ENCODE data around the gene METTL9.
"Not testable (repeated sequence)": the region's sequence is repeated elsewhere in the genome, so short reads cannot be mapped to it uniquely, and the experiment has no call there.

METTL9 gene

GRCh38 chr16:21667575-21667974 is 68.2 kb downstream of the METTL9 start:
- no peak overlapping the region for H3K9ac ChIP-seq (ENCODE audit: low read length)
- H3K9me3 ChIP-seq (ENCODE audit: control insufficient read depth, low read length): no peaks in the 10 kb centered on the region
- H3K4me3 ChIP-seq (ENCODE audit: low read length): no peak overlapping the region
- DNase-seq (ENCODE audit: low read depth): no peak
- H3K4me1 ChIP-seq (ENCODE audit: control insufficient read depth, insufficient read depth, low read length): no peaks in the 10 kb centered on the region
- H3K36me3 ChIP-seq (ENCODE audit: control insufficient read depth, insufficient read depth, low read length, severe bottlenecking): no peaks in the 10 kb centered on the region
- no peaks in the 10 kb centered on the region for H3K27me3 ChIP-seq (replicated peaks; ENCODE audit: control insufficient read depth, insufficient read depth, low read length)

DNA sequence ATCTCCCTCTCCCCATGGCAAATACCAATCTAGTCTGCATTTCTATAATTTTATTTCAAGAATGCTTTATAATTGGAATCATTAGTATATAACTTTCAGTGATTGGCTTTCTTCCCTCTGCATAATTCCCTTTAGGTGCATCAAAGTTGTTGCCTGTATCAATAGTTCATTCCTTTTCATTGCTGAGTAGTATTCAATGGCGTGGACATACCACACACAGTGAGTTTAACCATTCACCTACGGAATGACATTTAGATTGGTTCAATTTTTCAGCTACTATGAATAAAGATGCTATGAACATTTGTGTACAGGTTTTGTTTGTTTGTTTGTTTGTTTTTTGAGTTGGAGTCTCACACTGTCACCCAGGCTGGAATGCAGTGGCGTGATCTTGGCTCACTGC is 74.1 kb downstream of the METTL9 start:
- peaks cover 5% of the 10 kb centered on the region for H3K27me3 ChIP-seq (replicated peaks; ENCODE audit: control insufficient read depth, insufficient read depth, low read length)

GRCh38 chr16:21674456-21674855 is 75.1 kb downstream of the METTL9 start:
- DNase-seq (ENCODE audit: low read depth); H3K4me3 ChIP-seq (ENCODE audit: low read length); H3K36me3 ChIP-seq (ENCODE audit: control insufficient read depth, insufficient read depth, low read length, severe bottlenecking); H3K27me3 ChIP-seq (replicated peaks; ENCODE audit: control insufficient read depth, insufficient read depth, low read length); H3K9ac ChIP-seq (ENCODE audit: low read length); H3K4me1 ChIP-seq (ENCODE audit: control insufficient read depth, insufficient read depth, low read length); H3K9me3 ChIP-seq (ENCODE audit: control insufficient read depth, low read length): not testable (repeated sequence)

More for the DNA sequence above, 74.1 kb downstream of the METTL9 start:
- no peak overlapping the region for H3K9ac ChIP-seq (ENCODE audit: low read length)
- no peak overlapping the region for H3K4me3 ChIP-seq (ENCODE audit: low read length)
- H3K36me3 ChIP-seq (ENCODE audit: control insufficient read depth, insufficient read depth, low read length, severe bottlenecking): no peaks in the 10 kb centered on the region
- H3K4me1 ChIP-seq (ENCODE audit: control insufficient read depth, insufficient read depth, low read length): no peaks in the 10 kb centered on the region
- peaks cover 7% of the 10 kb centered on the region for H3K9me3 ChIP-seq (ENCODE audit: control insufficient read depth, low read length)
- no peak for DNase-seq (ENCODE audit: low read depth)

DNA sequence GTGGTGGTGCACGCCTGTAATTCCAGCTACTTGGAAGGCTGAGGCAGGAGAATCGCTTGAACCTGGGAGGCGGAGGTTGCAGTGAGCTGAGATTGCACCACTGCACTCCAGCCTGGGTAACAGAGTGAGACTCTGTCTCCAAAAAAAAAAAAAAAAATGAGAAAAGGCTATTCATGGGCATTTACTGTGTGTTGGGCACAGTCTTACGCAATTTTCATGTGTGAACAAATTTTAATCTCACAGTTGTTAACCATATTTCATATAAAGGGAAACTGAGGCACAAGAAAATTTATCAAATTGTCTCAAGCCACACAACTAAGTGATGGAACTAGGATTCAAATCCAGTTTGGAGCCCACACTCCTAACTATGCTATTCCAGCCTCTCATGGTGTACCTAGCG is 81.3 kb downstream of the METTL9 start:
- H3K4me1 ChIP-seq (ENCODE audit: control insufficient read depth, insufficient read depth, low read length); H3K9me3 ChIP-seq (ENCODE audit: control insufficient read depth, low read length); DNase-seq (ENCODE audit: low read depth); H3K36me3 ChIP-seq (ENCODE audit: control insufficient read depth, insufficient read depth, low read length, severe bottlenecking); H3K9ac ChIP-seq (ENCODE audit: low read length); H3K4me3 ChIP-seq (ENCODE audit: low read length): not testable (repeated sequence)
- H3K27me3 ChIP-seq (replicated peaks; ENCODE audit: control insufficient read depth, insufficient read depth, low read length): peaks cover 27% of the 10 kb centered on the region

DNA sequence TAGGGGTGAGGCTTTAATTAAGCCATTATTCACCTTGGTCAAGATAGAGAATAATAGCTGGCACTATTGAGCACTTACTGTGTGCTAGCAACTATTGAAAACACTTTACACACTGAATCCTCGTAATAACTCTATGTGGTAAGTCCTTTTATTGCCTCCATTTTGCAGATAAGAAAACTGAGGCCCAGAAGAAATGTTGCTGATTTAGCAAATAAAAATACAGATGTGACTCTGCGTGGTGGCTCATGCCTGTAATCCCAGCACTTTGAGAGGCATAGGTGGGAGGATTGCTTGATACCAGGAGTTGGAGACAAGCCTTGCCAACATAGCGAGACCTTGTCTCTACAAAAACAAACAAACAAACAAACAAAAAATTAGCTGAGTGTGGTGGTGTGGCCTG is 83.8 kb downstream of the METTL9 start:
- Histone ChIP-seq H3K9ac (ENCODE audit: low read length) (no peak overlapping the region), H3K4me3 (ENCODE audit: low read length) (no peak overlapping the region)
- DNase-seq (ENCODE audit: low read depth): no peak

GRCh38 chr16:21684199-21684598 is 84.8 kb downstream of the METTL9 start:
- H3K9me3 ChIP-seq (ENCODE audit: control insufficient read depth, low read length): peaks cover 8% of the 10 kb centered on the region
- H3K4me3 ChIP-seq (ENCODE audit: low read length): no peak overlapping the region
- no peak overlapping the region for H3K9ac ChIP-seq (ENCODE audit: low read length)
- no peaks in the 10 kb centered on the region for H3K4me1 ChIP-seq (ENCODE audit: control insufficient read depth, insufficient read depth, low read length)
- DNase-seq (ENCODE audit: low read depth): no peak
- peaks cover 37% of the 10 kb centered on the region for H3K27me3 ChIP-seq (replicated peaks; ENCODE audit: control insufficient read depth, insufficient read depth, low read length)
- H3K36me3 ChIP-seq (ENCODE audit: control insufficient read depth, insufficient read depth, low read length, severe bottlenecking): no peaks in the 10 kb centered on the region

More for the DNA sequence above, 83.8 kb downstream of the METTL9 start:
- no peaks in the 10 kb centered on the region for H3K9me3 ChIP-seq (ENCODE audit: control insufficient read depth, low read length)
- H3K27me3 ChIP-seq (replicated peaks; ENCODE audit: control insufficient read depth, insufficient read depth, low read length): peaks cover 32% of the 10 kb centered on the region
- no peaks in the 10 kb centered on the region for H3K4me1 ChIP-seq (ENCODE audit: control insufficient read depth, insufficient read depth, low read length)
- H3K36me3 ChIP-seq (ENCODE audit: control insufficient read depth, insufficient read depth, low read length, severe bottlenecking): no peaks in the 10 kb centered on the region

- Histone ChIP-seq H3K9me3 (ENCODE audit: control insufficient read depth, low read length) (peaks cover 8% of the 10 kb centered on the region), H3K4me1 (ENCODE audit: control insufficient read depth, insufficient read depth, low read length) (no peaks in the 10 kb centered on the region), H3K4me3 (ENCODE audit: low read length) (no peak overlapping the region), H3K27me3 (replicated peaks; ENCODE audit: control insufficient read depth, insufficient read depth, low read length) (peaks cover 40% of the 10 kb centered on the region), H3K36me3 (ENCODE audit: control insufficient read depth, insufficient read depth, low read length, severe bottlenecking) (no peaks in the 10 kb centered on the region), H3K9ac (ENCODE audit: low read length) (no peak overlapping the region)
- DNase-seq (ENCODE audit: low read depth): no peak
Measured at GRCh38 chr16:21685034-21685455, 85.7 kb downstream of the METTL9 start.

- H3K27me3 ChIP-seq (replicated peaks; ENCODE audit: control insufficient read depth, insufficient read depth, low read length): peaks cover 22% of the 10 kb centered on the region
- H3K4me1 ChIP-seq (ENCODE audit: control insufficient read depth, insufficient read depth, low read length): no peaks in the 10 kb centered on the region
- no peak overlapping the region for H3K4me3 ChIP-seq (ENCODE audit: low read length)
- no peaks in the 10 kb centered on the region for H3K36me3 ChIP-seq (ENCODE audit: control insufficient read depth, insufficient read depth, low read length, severe bottlenecking)
- DNase-seq (ENCODE audit: low read depth): no peak
- H3K9ac ChIP-seq (ENCODE audit: low read length): no peak overlapping the region
- peaks cover 11% of the 10 kb centered on the region for H3K9me3 ChIP-seq (ENCODE audit: control insufficient read depth, low read length)
Measured at GRCh38 chr16:21689107-21689506, 89.7 kb downstream of the METTL9 start.

GRCh38 chr16:21690967-21691366 is 91.6 kb downstream of the METTL9 start:
- not testable (repeated sequence) for H3K36me3 ChIP-seq (ENCODE audit: control insufficient read depth, insufficient read depth, low read length, severe bottlenecking); DNase-seq (ENCODE audit: low read depth); H3K9ac ChIP-seq (ENCODE audit: low read length); H3K4me3 ChIP-seq (ENCODE audit: low read length); H3K4me1 ChIP-seq (ENCODE audit: control insufficient read depth, insufficient read depth, low read length)
- Histone ChIP-seq H3K9me3 (ENCODE audit: control insufficient read depth, low read length) (peaks cover 11% of the 10 kb centered on the region), H3K27me3 (replicated peaks; ENCODE audit: control insufficient read depth, insufficient read depth, low read length) (peaks cover 22% of the 10 kb centered on the region)

GRCh38 chr16:21694609-21695008 is 95.2 kb downstream of the METTL9 start:
- DNase-seq (ENCODE audit: low read depth): no peak
- no peaks in the 10 kb centered on the region for H3K36me3 ChIP-seq (ENCODE audit: control insufficient read depth, insufficient read depth, low read length, severe bottlenecking)
- H3K27me3 ChIP-seq (replicated peaks; ENCODE audit: control insufficient read depth, insufficient read depth, low read length): no peaks in the 10 kb centered on the region
- no peak overlapping the region for H3K9ac ChIP-seq (ENCODE audit: low read length)
- no peak overlapping the region for H3K4me3 ChIP-seq (ENCODE audit: low read length)
- H3K9me3 ChIP-seq (ENCODE audit: control insufficient read depth, low read length): peaks cover 3% of the 10 kb centered on the region
- H3K4me1 ChIP-seq (ENCODE audit: control insufficient read depth, insufficient read depth, low read length): no peaks in the 10 kb centered on the region

DNA sequence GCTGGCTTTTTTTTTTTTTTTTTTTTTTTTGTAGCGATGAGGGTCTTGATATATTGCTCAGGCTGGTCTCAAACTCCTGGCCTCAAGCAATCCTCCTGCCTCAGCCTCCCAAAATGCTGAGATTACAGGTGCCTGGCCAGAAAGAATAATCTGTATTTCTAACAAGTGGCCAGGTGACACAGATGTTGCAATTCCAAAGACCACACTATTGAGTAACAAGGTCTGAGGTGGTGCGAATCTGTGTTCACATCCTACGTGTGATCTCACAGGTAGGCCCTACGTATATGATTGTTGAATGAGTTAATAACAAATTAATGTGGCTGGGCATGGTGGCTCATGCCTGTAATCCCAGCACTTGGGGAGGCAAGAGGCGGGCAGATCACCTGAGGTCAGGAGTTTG is 97.7 kb downstream of the METTL9 start:
- Histone ChIP-seq H3K4me1 (ENCODE audit: control insufficient read depth, insufficient read depth, low read length) (no peaks in the 10 kb centered on the region), H3K4me3 (ENCODE audit: low read length) (no peak overlapping the region), H3K9me3 (ENCODE audit: control insufficient read depth, low read length) (peaks cover 5% of the 10 kb centered on the region), H3K27me3 (replicated peaks; ENCODE audit: control insufficient read depth, insufficient read depth, low read length) (no peaks in the 10 kb centered on the region), H3K9ac (ENCODE audit: low read length) (no peak overlapping the region), H3K36me3 (ENCODE audit: control insufficient read depth, insufficient read depth, low read length, severe bottlenecking) (no peaks in the 10 kb centered on the region)
- no peak for DNase-seq (ENCODE audit: low read depth)

All from adipocyte (in vitro differentiated cells).